H9 (cell line): ENCODE data around the gene TMED3. TPM values are rescaled to one million over a fixed set of nuclear protein-coding genes. Genes with fewer than 3 reads are reported as not detected.

Experiments used
- DNase-seq: peaks from one replicate; pipeline ENCODE4 v3.0.0-alpha.2; 2017
- H2AFZ ChIP-seq: one replicate; pipeline ENCODE4 v1.6.1; 2013; ENCODE audit warnings: mild to moderate bottlenecking, low read length, control low read depth, moderate library complexity
- H2AK5ac ChIP-seq: 2 replicates; pipeline ENCODE4 v1.6.1; 2013; ENCODE audit warnings: low read length, control low read depth, mixed read lengths; ENCODE audit not compliant: insufficient read length
- H2BK120ac ChIP-seq: one replicate; pipeline ENCODE4 v1.6.1; 2013; ENCODE audit warnings: low read depth, mild to moderate bottlenecking, low read length, control low read depth, inconsistent platforms; ENCODE audit not compliant: poor library complexity, severe bottlenecking
- H2BK12ac ChIP-seq: 2 replicates; pipeline ENCODE4 v1.6.1; 2013; ENCODE audit warnings: low read length, control low read depth, mixed read lengths, low read depth; ENCODE audit not compliant: insufficient read length
- H2BK15ac ChIP-seq: 2 replicates; pipeline ENCODE4 v1.6.1; 2013; ENCODE audit warnings: low read depth, low read length, control low read depth
- H2BK20ac ChIP-seq: one replicate; pipeline ENCODE4 v1.6.1; 2013; ENCODE audit warnings: low read depth, mild to moderate bottlenecking, low read length, control low read depth, inconsistent platforms; ENCODE audit not compliant: poor library complexity, severe bottlenecking
- H2BK5ac ChIP-seq: 2 replicates; pipeline ENCODE4 v1.6.1; 2013; ENCODE audit warnings: low read length, control low read depth, mixed read lengths; ENCODE audit not compliant: insufficient read length
- H3K14ac ChIP-seq: 2 replicates; pipeline ENCODE4 v1.6.1; 2013; ENCODE audit warnings: low read length, control low read depth; ENCODE audit not compliant: insufficient read depth
- H3K18ac ChIP-seq: 2 replicates; pipeline ENCODE4 v1.6.1; 2013; ENCODE audit warnings: low read depth, mild to moderate bottlenecking, mixed read lengths, low read length, control low read depth; ENCODE audit not compliant: insufficient read length
- H3K23ac ChIP-seq: 2 replicates; pipeline ENCODE4 v1.6.1; 2013; ENCODE audit warnings: low read length, control low read depth, mixed read lengths, low read depth; ENCODE audit not compliant: insufficient read length
- H3K23me2 ChIP-seq: 2 replicates; pipeline ENCODE4 v1.6.1; 2013; ENCODE audit warnings: low read depth, mild to moderate bottlenecking, mixed read lengths, low read length, control low read depth; ENCODE audit not compliant: insufficient read length, poor library complexity, severe bottlenecking
- H3K27ac ChIP-seq: 2 replicates; pipeline ENCODE4 v1.5.1; 2013; ENCODE audit warnings: low read length, control low read depth, mixed read lengths, low read depth; ENCODE audit not compliant: insufficient read length
- H3K27me3 ChIP-seq: 2 replicates; pipeline ENCODE4 v1.6.1; 2013; ENCODE audit warnings: low read length, control low read depth, inconsistent platforms; ENCODE audit not compliant: insufficient read depth
- H3K4ac ChIP-seq: 2 replicates; pipeline ENCODE4 v1.6.1; 2013; ENCODE audit warnings: low read depth, mild to moderate bottlenecking, control low read depth, inconsistent platforms, low read length, moderate library complexity
- H3K4me1 ChIP-seq: 2 replicates; pipeline ENCODE4 v1.6.1; 2013; ENCODE audit warnings: low read length, control low read depth, inconsistent platforms; ENCODE audit not compliant: insufficient read depth
- H3K4me2 ChIP-seq: 2 replicates; pipeline ENCODE4 v1.6.1; 2013; ENCODE audit warnings: low read length, control low read depth, mixed read lengths; ENCODE audit not compliant: insufficient read length, insufficient read depth
- H3K56ac ChIP-seq: 2 replicates; pipeline ENCODE4 v1.6.1; 2013; ENCODE audit warnings: low read depth, mild to moderate bottlenecking, mixed read lengths, low read length, control low read depth; ENCODE audit not compliant: insufficient read length
- H3K79me1 ChIP-seq: 2 replicates; pipeline ENCODE4 v1.6.1; 2013; ENCODE audit warnings: low read depth, mild to moderate bottlenecking, moderate library complexity, low read length, control low read depth, inconsistent platforms; ENCODE audit not compliant: insufficient read depth, poor library complexity, severe bottlenecking
- H3K79me2 ChIP-seq: 2 replicates; pipeline ENCODE4 v1.6.1; 2013; ENCODE audit warnings: low read length, control low read depth, inconsistent platforms; ENCODE audit not compliant: insufficient read depth
- H3K9ac ChIP-seq: 2 replicates; pipeline ENCODE4 v1.6.1; 2013; ENCODE audit warnings: low read length, control low read depth, mixed read lengths; ENCODE audit not compliant: insufficient read length; ENCODE audit errors: extremely low read depth
- H3K9me3 ChIP-seq: one replicate; pipeline ENCODE4 v1.6.1; 2013; ENCODE audit warnings: low read depth, low read length, inconsistent platforms; ENCODE audit not compliant: control insufficient read depth
- H3T11ph ChIP-seq: one replicate; pipeline ENCODE4 v1.6.1; 2013; ENCODE audit warnings: mild to moderate bottlenecking, low read length, control low read depth, inconsistent platforms
- H4K20me1 ChIP-seq: one replicate; pipeline ENCODE4 v1.6.1; 2013; ENCODE audit not compliant: control insufficient read depth, insufficient read length, insufficient read depth
- H4K5ac ChIP-seq: 2 replicates; pipeline ENCODE4 v1.6.1; 2013; ENCODE audit warnings: low read depth, mild to moderate bottlenecking, mixed read lengths, low read length, control low read depth; ENCODE audit not compliant: insufficient read length
- H4K8ac ChIP-seq: replicated peaks from 2 replicates; pipeline ENCODE4 v1.6.1; 2013; ENCODE audit warnings: low read length, control low read depth, mixed read lengths, low read depth; ENCODE audit not compliant: insufficient read length
- H4K91ac ChIP-seq: 2 replicates; pipeline ENCODE4 v1.6.1; 2013; ENCODE audit warnings: low read depth, mild to moderate bottlenecking, moderate library complexity, mixed read lengths, low read length, control low read depth; ENCODE audit not compliant: insufficient read length
- H3K27ac Mint-ChIP-seq, 3 experiments: 2 replicates in 2 of 3; 3 replicates in 1 of 3; pipeline ENCODE4 v1.8.0; 2020 to 2021; ENCODE audit warnings: mixed read lengths in 3 of 3, mild to moderate bottlenecking in 1 of 3, moderate library complexity in 1 of 3
- H3K27me3 Mint-ChIP-seq: 2 replicates; pipeline ENCODE4 v1.8.0; 2021; ENCODE audit warnings: low read depth, mild to moderate bottlenecking, moderate library complexity, mixed read lengths
- H3K36me3 Mint-ChIP-seq, 3 experiments: 2 replicates in 2 of 3; 3 replicates in 1 of 3; pipeline ENCODE4 v1.8.0; 2020 to 2021; ENCODE audit warnings: low read depth in 3 of 3, mixed read lengths in 3 of 3; ENCODE audit not compliant: insufficient read depth in 1 of 3
- H3K4me1 Mint-ChIP-seq, 2 experiments: 2 replicates each; pipeline ENCODE4 v1.8.0; 2020; ENCODE audit warnings: mixed read lengths in 2 of 2
- H3K4me3 Mint-ChIP-seq, 2 experiments: 2 replicates in 1 of 2; 3 replicates in 1 of 2; pipeline ENCODE4 v1.8.0; 2020 to 2021; ENCODE audit warnings: mild to moderate bottlenecking in 2 of 2, mixed read lengths in 2 of 2, moderate library complexity in 1 of 2
- H3K9me3 Mint-ChIP-seq, 2 experiments: 2 replicates in 1 of 2; 3 replicates in 1 of 2; pipeline ENCODE4 v1.8.0; 2020; ENCODE audit warnings: mild to moderate bottlenecking in 2 of 2, mixed read lengths in 2 of 2, moderate library complexity in 1 of 2
- CTCF ChIP-seq: fragments of 200-600 bp; sonication (generic); conservative IDR thresholded peaks from 3 replicates; pipeline ENCODE4 v1.8.0; 2021; ENCODE audit warnings: antibody characterized with exemption, mild to moderate bottlenecking
- WGBS: extraction: QIAGEN DNeasy Blood & Tissue Kit; methylation state at CpG from one replicate; pipeline ENCODE4 v1.1.7; 2013; ENCODE audit warnings: missing lambda C conversion rate, low lambda C conversion rate, mixed read lengths; ENCODE audit not compliant: insufficient read length; ENCODE audit errors: extremely low coverage; 5-methylcytosine and 5-hydroxymethylcytosine counted together
- total RNA-seq: library from RNA; stranded (reverse); gene quantifications from 2 replicates; pipeline ENCODE4 v1.2.1, GENCODE V29; 2021

The TMED3 gene
- total RNA-seq, 1 experiment from 2014 or later, result 46.4 TPM

DNA sequence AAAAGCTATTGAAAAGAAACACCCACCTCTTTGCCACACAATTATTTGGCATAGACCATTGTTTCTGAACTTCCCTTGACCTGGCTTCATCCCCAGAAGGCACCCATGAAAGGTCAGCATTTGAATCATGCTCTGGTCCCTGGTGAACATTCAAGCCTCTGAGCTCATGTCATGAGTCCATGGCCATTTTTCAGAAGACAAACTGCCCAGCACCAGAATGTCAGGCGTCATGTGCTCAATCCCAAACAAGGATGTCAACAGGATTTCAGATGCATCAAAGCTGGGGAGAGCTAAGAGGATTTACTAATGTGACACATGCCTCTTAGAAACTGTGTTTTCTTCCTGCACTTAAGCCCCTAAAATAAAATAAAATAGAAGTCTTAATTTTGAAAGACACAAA lies 41.3 kb downstream of the TMED3 start:
- Histone ChIP-seq H3K4me2 (no peak overlapping the region), H3K79me1 (no peaks in the 10 kb centered on the region), H3K56ac (no peak overlapping the region), H3K27me3 (no peaks in the 10 kb centered on the region), H3T11ph (no peak overlapping the region), H3K4me1 (no peaks in the 10 kb centered on the region), H4K91ac (no peak overlapping the region), H3K14ac (no peak overlapping the region), H3K23me2 (no peaks in the 10 kb centered on the region), H3K23ac (no peak overlapping the region), H3K79me2 (no peaks in the 10 kb centered on the region; the same call in 1 of the 2 replicates), H3K18ac (no peak overlapping the region), H2AK5ac (no peak overlapping the region), H3K9ac (no peak overlapping the region), H2BK15ac (no peak overlapping the region), H2AFZ (no peak overlapping the region), H4K5ac (no peak overlapping the region), H3K27ac (no peak overlapping the region), H4K20me1 (no peaks in the 10 kb centered on the region), H2BK20ac (no peak overlapping the region), H4K8ac (no peak overlapping the region), H2BK12ac (no peak overlapping the region), H2BK5ac (no peak overlapping the region), H3K9me3 (no peaks in the 10 kb centered on the region), H2BK120ac (no peak overlapping the region), H3K4ac (no peak overlapping the region)
- no peaks in the 10 kb centered on the region for H3K4me1 Mint-ChIP-seq
- no peaks in the 10 kb centered on the region for H3K36me3 Mint-ChIP-seq
- no peak overlapping the region for H3K4me3 Mint-ChIP-seq
- no peaks in the 10 kb centered on the region for H3K27me3 Mint-ChIP-seq
- no peak overlapping the region for H3K27ac Mint-ChIP-seq
- WGBS, result no CpG with 5 or more reads among the region's 1 CpG
- no peak for TF ChIP-seq CTCF
- DNase-seq, result no peak
- H3K9me3 Mint-ChIP-seq, result no peaks in the 10 kb centered on the region
